NCI-H82 treated with DMSO at 0.1 percent for 48 hours (cell line): Measurements from ENCODE around the gene USP34.
"Not testable (repeated sequence)": the region's sequence is repeated elsewhere in the genome, so short reads cannot be mapped to it uniquely, and the experiment has no call there.

ENCODE experiments used
- DNase-seq: peaks from one replicate; lab custom pipeline; 2025; ENCODE audit not compliant: unreplicated experiment; lab: John Stamatoyannopoulos, UW

The USP34 gene

DNA sequence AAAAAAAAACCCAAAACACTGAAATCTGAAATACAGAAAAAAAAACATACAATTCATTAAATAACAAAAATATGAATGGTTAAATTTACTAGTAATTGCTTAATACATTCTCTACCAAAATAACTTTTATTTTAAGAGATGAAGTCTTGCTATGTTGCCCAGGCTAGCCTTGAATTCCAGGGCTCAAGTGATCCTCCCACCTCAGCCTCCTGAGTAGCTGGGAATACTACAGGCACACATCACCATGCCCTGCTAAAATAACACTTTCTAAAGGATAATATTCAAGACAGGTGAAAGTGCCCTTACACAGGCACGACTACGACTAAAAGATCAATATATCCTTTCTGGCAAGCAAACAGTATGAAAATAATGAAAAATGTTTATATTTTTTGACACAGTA, 9.5 kb downstream of the USP34 start:
- DNase-seq, result no peak

DNA sequence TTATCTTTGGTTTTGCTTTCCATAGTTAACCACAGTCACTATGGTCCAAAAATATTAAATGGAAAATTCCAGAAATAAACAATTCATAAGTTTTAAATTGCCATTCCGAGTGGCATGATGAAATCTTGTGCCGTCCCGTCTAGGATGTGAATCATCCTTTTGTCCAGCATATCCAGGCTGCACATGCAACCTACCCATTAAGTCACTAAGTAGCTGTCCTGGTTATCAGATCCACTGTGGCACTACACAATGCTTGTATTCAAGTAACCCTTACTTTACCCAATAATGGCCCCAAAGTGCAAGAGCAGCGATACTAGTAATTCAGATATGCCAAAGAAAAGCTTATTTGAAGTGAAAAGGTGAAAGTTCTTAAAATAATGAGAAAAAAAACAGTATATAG, 10.7 kb downstream of the USP34 start:
- no peak for DNase-seq

DNA sequence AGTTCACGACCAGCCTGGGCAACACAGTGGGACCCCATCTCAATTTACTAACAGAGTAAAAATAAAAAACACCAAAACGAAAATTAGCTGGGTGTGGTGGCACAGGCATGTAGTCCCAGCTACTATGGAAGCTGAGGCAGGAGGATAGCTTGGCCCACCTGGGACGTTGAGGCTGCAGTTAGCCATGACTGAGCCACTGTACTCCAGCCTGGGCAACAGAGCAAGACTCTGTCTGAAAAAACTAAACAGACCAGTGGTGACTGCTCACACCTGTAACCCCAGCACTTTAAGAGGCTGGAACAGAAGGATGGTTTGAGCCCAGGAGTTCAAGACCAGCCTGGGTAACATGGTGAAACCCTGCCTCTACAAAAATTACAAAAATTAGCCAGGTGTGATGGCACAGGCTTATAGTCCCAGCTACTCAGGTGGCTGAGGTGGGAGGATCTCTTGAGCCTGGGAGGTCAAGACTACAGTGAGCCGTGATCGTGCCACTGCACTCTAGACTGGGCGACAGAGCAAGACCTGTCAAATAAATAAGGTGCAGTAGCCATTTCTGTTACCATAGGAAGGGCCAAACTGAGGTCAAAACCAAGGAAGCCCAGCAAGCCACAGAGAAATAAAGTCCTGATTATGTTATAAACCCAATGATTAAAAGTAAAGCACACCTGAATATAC, 14.0 kb downstream of the USP34 start:
- DNase-seq, result no peak

DNA sequence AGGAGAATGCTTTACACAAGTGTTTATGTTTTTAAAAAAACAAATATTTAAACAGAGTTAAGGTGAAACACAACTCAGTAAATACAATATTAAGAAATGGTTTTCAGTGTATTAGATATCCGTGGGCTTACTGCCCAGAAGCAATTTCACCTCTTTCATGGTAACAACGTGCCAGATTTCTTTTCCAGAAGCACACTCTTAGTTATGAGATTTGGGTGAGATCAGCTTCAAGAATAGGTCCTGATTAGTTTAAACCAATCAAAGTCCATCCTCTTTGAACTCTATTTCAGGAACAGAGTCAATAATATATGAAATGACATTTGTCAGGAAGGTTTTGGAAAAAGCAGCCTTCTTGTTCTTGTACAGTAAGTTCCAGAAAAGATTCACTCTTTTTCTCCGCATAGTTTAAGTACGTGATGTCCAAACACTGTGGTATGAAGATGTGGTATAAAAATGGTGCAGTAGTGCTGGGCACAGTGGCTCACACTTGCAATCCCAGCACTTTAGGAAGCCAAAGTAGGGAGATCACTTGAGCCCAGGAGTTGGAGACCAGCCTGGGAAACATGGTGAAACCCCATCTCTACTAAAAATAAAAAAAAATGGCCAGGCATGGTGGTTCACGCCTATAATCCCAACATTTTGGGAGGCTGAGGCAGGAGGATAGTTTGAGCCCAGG, 14.7 kb downstream of the USP34 start:
- DNase-seq, result no peak

DNA sequence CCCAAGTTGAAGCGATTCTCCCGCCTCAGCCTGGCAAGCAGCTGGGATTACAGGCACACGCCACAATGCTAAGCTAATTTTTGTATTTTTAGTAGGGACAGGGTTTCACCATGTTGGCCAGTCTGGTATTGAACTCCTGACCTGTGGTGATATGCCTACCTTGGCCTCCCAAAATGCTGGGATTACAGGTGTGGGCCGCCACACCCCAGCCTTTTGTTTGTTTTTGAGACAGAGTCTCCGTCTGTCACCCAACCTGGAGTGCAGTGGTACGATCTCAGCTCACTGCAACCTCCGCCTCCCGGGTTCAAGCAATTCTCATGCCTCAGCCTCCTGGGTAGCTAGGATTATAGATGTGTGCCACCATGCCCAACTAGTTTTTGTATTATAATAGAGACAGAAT, 15.9 kb downstream of the USP34 start:
- not testable (repeated sequence) for DNase-seq

DNA sequence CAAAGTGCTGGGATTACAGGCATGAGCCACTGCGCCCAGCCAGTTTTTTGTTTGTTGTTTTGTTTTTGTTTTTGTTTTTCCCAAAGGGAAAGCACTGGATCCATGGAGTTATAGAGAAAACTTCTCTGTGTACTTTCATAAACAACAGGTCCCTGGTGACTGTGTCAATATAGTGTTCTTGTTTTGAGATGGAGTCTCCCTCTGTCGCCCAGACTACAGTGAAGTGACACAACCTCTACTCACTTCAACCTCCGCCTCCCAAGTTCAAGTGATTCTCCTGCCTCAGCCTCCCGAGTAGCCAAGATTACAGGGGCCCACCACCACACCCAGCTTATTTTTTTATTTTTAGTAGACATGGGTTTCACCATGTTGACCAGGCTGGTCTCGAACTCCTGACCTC, 16.5 kb downstream of the USP34 start:
- no peak for DNase-seq

DNA sequence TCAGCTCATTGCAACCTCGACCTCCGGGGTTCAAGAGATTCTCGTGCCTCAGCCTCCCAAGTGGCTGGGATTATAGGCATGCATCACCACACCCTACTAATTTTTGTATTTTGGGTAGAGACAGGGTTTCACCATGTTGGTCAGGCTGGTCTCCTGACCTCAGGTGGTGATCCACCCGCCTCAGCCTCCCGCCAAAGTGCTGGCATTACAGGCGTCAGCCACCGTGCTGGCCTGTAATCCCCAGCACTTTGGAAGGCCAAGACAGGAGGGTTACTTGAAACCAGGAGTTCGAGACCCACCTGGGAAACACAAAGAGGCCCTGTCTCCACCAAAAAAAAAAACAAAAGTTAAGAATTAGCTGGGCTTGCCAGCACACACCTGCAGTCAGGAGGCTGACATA, 18.5 kb downstream of the USP34 start:
- DNase-seq, result no peak

DNA sequence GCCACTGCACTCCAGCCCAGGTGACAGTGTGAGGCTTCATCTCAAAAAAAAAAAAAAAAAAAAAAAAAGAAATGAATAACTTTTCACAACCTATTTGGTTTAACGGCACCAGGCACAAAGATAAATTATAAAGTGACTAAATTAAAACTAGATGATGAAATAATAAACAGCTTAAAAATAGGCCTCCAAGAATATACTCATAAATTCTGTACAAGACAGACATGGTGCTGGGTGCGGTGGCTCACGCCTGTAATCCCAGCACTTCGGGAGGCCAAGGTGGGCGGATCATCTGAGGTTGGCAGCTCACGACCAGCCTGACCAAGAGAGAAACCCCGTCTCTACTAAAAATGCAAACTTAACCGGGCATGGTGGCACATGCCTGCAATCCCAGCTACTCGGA, 19.7 kb downstream of the USP34 start:
- no peak for DNase-seq

DNA sequence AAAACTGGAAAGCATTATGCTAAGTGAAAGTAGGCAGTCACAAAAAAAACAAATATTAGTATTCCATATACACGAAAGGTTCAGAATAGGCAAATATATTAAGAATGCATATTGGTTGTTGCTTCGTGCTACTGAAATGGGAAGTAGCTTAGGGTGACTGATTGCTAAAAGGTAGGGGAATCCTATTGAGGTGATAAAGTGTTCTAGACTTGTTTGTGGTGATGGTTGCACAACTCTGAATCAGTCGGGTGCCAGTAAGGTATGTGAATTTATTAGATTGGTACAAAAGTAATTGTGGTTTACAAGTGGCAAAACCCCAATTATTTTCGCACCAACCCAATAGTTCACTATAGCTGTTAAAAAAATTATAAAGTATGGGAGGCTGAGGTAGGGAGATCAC, 20.7 kb downstream of the USP34 start:
- DNase-seq, result no peak

DNA sequence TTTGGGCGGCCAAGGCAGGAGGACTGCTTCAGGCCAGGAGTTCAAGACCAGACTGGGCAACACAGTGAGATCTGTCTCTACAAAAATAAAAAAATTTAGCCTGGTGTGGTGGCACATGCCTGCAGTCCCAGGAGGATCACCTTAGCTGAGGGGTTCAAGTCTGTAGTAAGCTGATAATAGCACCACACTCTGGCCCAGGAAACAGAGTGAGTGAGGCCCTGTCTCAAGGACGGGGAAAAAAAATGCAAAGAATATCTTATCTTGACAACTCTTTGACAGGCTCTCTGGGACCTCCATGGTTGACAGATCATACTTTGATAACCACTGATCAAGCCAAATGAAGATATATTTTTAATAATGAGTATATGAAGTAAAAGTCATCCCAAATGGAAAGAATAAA, 22.7 kb downstream of the USP34 start:
- no peak for DNase-seq

DNA sequence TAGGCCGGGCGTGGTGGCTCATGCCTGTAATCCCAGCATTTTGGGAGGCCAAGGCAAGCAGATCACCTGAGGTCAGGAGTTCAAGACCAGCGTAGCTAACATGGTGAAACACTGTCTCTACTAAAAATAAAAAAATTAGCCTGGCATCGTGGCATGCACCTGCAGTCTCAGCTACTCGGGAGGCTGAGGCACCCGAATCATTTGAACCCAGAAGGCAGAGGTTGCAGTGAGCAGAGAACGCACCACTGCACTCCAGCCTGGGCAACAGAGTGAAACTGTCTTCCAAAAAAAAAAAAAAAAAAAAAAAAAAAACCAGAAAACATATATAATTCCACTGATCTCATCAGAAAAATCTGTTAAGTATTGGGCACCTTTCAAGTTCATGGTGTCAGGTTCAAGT, 23.9 kb downstream of the USP34 start:
- not testable (repeated sequence) for DNase-seq

DNA sequence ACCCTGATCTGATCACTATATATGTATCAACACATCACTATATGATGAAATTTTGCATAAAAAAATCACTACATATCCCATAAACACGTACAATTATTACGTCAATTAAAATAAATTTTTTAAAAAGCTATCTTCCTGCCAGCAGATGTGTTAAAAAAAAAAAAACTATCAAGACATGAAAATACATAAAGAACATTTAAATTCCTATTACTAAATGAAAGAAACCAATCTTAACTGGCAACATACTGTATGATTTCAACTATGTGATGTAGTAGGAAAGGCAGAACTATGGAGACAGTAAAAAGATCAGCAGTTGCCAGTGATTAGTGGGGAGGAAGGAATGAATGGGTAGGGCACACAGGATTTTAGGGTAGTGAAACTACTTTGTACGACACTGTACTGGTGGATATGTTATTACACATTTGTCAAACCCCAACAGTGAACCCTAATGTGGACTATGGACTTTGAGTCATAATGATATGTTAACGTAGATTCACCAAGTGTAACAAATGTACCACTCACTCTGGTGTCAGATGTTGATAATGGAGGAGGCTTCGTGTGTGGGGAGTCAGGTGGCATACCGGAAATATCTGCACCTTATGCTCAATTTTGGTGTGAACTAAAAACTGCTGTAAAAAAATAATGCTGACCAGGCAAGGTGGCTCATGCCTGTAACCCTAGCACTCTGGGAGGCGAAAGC, 27.4 kb downstream of the USP34 start:
- DNase-seq, result no peak

DNA sequence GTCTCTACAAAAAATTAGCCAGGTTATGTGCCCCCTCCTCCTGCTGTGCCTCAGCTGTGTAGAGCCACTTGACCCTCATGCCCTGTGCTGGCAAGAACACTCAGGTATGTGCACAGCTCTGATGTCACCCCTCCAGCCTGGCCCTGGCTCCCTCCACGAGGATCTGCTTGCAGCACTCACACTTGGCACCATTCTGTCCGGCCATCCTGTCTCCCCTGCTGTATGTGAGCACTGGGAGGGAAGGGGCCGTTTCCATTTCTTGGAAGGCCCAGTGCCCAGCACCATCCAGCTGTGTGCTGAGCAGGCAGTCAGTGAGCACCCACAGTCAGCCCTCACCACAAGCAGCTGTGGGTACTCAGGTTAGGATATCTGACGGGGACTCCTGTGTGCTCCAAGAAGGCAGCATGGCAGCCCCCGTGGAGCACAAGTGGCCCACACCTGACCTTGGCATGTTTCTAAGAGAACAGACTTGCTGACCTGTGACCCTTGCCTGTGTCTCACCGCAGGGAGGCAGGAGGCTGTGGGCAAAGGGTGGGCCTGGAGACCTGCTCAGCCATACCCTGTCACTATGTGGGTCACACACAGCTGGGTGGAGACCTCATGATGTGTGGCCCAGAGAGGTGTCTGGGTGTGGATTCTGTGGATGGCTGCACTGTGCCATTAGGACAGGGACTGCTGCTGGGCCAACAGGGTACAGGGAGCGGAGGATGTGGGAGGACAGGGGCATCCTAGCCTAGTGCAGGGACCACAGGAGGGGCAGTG, 31.5 kb downstream of the USP34 start:
- DNase-seq, result no peak

DNA sequence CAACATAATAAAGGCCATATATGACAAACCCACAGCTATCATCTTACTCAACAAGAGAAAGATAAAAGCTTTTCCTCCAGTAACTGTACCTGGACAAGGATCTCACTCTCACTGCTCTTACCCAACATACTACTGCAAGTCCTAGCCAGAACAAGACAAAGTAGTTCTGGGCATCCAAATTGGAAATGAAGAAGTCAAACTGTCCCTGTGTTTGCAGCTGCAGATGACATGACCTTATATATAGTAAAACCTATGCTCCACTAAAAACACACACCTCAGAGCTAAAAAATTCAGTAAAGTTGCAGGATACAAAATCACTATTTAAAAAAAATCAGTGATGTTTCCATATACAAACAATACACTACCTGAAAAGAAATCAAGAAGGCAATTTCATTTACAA, 32.2 kb downstream of the USP34 start:
- no peak for DNase-seq

DNA sequence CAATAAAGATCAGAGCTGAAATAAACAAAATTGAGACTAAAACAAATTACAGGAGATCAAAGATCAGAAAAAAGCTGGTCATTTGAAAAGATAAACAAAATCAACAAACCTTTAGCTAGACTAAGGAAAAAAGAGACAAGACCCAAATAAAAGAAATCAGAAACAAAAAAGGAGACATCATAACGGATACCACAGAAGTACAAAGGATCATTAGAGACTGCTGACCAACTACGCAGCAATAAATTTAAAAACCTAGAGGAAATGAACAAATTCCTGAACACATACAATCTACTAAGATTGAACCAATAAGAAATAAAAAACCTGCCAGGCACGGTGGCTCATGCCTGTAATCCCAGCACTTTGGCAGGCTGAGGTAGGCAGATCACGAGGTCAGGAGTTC, 33.7 kb downstream of the USP34 start:
- DNase-seq, result no peak

DNA sequence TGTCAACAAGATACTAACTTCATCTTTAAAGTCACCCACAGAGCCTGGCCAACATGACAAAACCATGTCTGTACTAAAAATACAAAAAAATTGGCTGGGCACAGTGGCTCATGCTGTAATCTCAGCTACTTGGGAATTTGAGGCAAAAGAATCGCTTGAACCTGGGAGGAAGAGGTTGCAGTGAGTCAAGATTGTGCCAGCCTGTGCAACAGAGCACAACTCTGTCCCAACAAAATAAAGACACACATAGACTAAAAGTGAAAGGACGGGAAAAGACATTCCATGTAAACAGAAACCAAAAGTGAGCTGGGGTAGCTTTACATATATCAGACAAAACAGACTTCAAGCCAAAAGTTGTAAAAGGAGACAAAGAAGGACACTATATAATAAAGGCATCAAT, 34.8 kb downstream of the USP34 start:
- DNase-seq, result no peak

DNA sequence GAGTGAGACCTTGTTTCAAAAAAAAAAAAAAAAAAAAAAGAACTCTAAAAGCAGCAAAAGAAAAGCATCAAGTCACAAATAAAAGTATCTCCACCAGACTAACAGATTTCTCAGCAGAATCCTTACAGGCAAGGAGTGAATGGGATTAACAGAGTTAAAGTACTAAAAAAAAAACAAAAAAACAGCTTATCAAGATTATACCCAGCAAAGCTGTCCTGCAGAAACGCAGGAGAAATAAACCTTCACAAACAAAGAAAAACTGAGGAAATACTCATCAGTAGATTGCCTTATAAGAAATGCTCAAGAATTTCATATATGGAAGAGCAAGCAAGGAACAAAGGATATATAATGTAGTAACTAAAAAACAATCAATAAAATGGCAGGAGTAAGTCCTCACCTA, 35.6 kb downstream of the USP34 start:
- DNase-seq, result no peak

DNA sequence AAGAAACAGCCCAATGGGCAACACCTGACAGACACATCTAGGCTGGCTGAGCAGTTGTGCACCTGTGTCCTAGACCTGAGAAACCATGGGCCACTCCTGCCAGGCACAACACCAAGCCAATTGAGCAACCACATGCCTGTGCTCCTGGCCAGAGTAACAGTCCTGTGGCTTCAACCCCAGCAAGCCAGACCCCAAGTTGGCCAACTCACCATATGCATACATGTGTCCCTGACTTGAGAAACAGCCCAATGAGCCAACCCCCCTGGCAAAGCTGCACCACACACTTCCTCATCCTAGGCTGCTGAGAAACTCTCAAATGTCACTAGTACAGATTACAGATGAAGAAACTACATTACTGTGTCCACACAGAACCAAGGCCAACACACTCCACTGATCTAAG, 36.6 kb downstream of the USP34 start:
- DNase-seq, result no peak

DNA sequence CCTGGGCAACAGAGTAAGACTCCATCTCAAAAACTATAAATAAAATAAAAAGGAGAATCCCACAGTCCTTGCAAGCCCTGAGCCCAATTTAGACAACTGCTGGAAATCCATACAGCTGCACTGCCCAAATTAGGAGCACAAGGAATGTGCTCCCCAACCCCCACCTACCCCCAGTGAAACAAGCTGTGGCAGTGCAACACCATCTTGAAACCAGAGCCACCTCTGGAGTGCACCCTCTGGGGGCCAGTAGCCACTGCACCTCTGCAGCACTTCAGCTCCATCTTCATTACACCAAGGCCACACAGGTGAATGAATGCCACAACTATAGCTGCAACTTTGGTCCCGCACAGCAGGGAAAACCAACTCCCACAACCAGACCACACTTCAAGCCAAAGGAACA, 37.3 kb downstream of the USP34 start:
- DNase-seq, result no peak

DNA sequence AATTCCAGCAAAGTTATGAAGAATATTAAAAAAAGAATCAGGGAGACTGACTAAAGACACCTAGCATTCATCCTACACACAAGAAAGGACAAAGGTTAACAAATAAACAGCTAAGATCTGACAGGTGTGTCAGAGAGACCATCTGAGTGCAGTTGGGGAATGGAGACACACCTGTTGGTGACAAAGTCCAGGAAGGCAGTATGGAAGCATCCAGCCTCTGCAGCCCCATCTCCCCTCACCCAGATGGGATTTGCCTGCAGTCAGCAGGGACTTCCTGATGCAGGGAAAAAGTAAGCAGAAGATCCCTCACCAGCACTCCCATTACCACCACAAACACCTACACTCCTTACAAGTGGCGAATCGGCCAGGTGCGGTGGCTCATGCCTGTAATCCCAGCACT, 37.9 kb downstream of the USP34 start:
- DNase-seq, result no peak

DNA sequence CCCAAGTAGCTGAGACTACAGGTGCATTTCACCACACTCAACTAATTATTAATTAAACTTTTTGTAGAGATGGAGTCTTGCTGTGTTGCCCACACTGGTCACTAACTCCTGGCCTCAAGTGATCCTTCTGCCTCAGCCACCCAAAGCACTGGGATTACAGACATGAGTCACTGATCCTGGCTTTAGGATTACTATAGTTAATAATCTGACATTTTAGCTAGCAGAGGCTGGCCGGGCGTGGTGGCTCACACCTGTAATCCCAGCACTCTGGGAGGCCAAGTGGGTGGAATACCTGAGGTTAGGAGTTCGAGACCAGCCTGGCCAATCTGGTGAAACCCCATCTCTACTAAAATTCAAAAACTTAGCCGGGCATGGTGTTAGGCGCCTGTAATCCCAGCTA, 39.5 kb downstream of the USP34 start:
- DNase-seq, result no peak
